PC-9 (cell line): ENCODE data around the gene UQCRC1.

Experiments used
- EZH2 ChIP-seq: fragments of 200-600 bp; sonication (generic); IDR thresholded peaks from 2 replicates; pipeline ENCODE4 v1.8.0; 2017; ENCODE audit warnings: antibody characterized with exemption, low read depth
- TF ChIP-seq, protein P1 (sequence below): fragments of 200-600 bp; sonication (generic); conservative IDR thresholded peaks from 2 replicates; pipeline ENCODE4 v1.6.1; 2017; ENCODE audit warnings: mixed run types, antibody characterized with exemption, mild to moderate bottlenecking, moderate library complexity

DNA sequence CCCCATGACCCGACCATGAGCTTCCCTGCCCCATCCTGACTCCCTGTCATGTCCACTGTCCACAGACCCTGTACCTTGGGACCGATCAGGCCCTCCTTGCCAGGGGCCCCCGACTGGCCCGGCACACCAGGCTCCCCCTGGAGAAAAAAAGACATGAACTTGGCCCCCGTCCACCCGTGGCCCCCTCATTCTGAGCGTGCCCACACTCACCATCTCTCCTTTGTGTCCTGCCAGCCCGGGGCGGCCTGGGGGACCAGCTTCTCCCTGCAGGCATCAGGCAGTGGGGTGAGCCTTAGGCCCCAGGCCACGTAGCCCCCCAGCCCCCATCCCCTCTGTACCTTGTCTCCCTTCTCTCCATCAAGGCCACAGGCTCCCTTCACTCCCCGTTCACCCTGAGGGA, 41.9 kb downstream of the UQCRC1 start:
- TF ChIP-seq, protein P1, sequence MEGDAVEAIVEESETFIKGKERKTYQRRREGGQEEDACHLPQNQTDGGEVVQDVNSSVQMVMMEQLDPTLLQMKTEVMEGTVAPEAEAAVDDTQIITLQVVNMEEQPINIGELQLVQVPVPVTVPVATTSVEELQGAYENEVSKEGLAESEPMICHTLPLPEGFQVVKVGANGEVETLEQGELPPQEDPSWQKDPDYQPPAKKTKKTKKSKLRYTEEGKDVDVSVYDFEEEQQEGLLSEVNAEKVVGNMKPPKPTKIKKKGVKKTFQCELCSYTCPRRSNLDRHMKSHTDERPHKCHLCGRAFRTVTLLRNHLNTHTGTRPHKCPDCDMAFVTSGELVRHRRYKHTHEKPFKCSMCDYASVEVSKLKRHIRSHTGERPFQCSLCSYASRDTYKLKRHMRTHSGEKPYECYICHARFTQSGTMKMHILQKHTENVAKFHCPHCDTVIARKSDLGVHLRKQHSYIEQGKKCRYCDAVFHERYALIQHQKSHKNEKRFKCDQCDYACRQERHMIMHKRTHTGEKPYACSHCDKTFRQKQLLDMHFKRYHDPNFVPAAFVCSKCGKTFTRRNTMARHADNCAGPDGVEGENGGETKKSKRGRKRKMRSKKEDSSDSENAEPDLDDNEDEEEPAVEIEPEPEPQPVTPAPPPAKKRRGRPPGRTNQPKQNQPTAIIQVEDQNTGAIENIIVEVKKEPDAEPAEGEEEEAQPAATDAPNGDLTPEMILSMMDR: no peak
- TF ChIP-seq EZH2: no peak
